ENCODE measurements around the gene CRACR2B. TPM values are rescaled to one million over a fixed set of nuclear protein-coding genes. Genes with fewer than 3 reads are reported as not detected.

The CRACR2B gene
- total RNA-seq, 1 donor: 0.72 TPM

DNA sequence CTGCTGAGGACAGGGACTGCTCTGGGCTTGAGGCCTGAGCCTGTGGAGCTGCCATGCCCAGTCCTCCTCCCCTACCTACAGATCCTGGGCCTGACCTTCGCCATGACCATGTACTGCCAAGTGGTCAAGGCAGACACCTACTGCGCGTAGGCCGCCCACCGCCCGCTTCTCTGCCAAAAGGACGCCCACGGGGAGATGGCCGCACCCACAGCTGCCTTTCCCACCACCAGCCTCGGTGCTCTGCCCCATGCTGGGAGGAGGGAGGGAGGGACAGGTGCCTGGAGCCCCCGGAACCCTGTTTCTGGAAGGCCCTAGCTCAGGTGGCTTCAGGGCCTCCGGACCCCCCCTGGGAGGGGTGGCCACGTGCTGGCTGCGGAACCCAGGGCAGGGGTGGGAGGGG, 38.8 kb downstream of the CRACR2B start:
- Histone ChIP-seq H3K4me2 (ENCODE audit: insufficient read depth, low read length) (no peak overlapping the region), H3K27me3 (ENCODE audit: insufficient read depth, low read length) (no peaks in the 10 kb centered on the region), H3K4me1 (ENCODE audit: insufficient read depth, low read length) (no peaks in the 10 kb centered on the region), H3K27ac (ENCODE audit: low read depth, low read length) (no peak overlapping the region), H3K79me2 (ENCODE audit: insufficient read depth, low read length) (peaks cover 11% of the 10 kb centered on the region), H2AFZ (ENCODE audit: low read length) (no peak overlapping the region), H3K36me3 (ENCODE audit: insufficient read depth, low read length) (peaks cover 15% of the 10 kb centered on the region), H3K9me3 (ENCODE audit: low read depth, low read length) (no peaks in the 10 kb centered on the region), H4K20me1 (ENCODE audit: insufficient read depth, low read length) (peaks cover 31% of the 10 kb centered on the region), H3K4me3 (ENCODE audit: insufficient read depth, low read length) (no peak overlapping the region)
- TF ChIP-seq, protein P1, sequence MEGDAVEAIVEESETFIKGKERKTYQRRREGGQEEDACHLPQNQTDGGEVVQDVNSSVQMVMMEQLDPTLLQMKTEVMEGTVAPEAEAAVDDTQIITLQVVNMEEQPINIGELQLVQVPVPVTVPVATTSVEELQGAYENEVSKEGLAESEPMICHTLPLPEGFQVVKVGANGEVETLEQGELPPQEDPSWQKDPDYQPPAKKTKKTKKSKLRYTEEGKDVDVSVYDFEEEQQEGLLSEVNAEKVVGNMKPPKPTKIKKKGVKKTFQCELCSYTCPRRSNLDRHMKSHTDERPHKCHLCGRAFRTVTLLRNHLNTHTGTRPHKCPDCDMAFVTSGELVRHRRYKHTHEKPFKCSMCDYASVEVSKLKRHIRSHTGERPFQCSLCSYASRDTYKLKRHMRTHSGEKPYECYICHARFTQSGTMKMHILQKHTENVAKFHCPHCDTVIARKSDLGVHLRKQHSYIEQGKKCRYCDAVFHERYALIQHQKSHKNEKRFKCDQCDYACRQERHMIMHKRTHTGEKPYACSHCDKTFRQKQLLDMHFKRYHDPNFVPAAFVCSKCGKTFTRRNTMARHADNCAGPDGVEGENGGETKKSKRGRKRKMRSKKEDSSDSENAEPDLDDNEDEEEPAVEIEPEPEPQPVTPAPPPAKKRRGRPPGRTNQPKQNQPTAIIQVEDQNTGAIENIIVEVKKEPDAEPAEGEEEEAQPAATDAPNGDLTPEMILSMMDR (IDR thresholded peaks at IDR 0.05; ENCODE audit: extremely low read depth, low read depth, low read length): no peak
- no peak for DNase-seq (ENCODE audit: insufficient read length, low spot score, missing footprints)

DNA sequence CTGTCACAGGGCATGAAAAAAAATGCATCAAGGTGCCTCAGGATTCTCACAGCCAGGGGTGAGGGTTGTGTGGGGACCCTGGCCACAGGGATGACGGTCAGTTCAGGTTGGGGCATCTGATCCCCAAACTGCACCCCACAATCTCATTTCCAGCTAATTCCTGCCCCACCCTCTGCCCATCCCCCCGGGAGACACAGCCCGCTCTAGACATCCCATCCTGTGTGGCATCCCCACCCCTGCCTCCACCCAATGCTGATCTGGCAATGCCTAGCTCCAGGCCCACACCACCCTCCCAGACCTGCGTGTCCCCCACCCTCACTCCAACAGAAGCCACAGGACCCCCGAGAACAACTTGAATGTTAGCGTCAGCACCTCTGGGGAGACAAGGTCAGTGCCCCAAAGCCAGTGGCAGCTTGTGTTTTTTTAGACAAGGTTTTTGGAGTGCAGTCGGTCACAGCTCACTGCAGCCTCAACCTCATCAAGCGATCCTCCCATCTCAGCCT, 40.2 kb downstream of the CRACR2B start:
- TF ChIP-seq, protein P1 (IDR thresholded peaks at IDR 0.05; ENCODE audit: extremely low read depth, low read depth, low read length): no peak
- Histone ChIP-seq H3K9me3 (ENCODE audit: low read depth, low read length) (no peaks in the 10 kb centered on the region), H3K27ac (ENCODE audit: low read depth, low read length) (no peak overlapping the region), H3K79me2 (ENCODE audit: insufficient read depth, low read length) (no peaks in the 10 kb centered on the region), H2AFZ (ENCODE audit: low read length) (no peak overlapping the region), H3K36me3 (ENCODE audit: insufficient read depth, low read length) (peaks cover 15% of the 10 kb centered on the region), H3K27me3 (ENCODE audit: insufficient read depth, low read length) (no peaks in the 10 kb centered on the region), H3K4me3 (ENCODE audit: insufficient read depth, low read length) (no peak overlapping the region), H3K4me2 (ENCODE audit: insufficient read depth, low read length) (no peak overlapping the region), H4K20me1 (ENCODE audit: insufficient read depth, low read length) (peaks cover 26% of the 10 kb centered on the region), H3K4me1 (ENCODE audit: insufficient read depth, low read length) (peaks cover 2% of the 10 kb centered on the region)
- DNase-seq (ENCODE audit: insufficient read length, low spot score, missing footprints): no peak

DNA sequence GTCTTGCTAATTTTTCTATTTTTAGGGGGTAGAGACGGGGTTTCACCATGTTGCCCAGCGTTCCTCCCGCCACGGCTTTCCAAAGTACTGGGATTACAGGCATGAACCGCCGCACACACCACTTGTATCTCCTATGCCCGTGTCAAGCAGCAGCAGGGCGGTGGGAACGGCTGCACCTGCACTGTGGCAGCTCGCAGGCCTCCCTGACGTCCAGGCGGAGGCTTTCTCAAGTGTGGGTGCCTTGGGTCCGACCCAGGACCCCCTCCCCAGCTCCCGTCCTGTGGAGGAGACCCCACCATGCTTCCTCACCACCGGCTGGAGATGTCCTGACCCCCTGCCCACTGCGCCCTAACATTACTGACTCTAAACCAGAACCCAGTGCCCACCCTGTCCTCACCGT, 40.7 kb downstream of the CRACR2B start:
- Histone ChIP-seq H3K4me3 (ENCODE audit: insufficient read depth, low read length) (no peak overlapping the region), H4K20me1 (ENCODE audit: insufficient read depth, low read length) (peaks cover 26% of the 10 kb centered on the region), H3K36me3 (ENCODE audit: insufficient read depth, low read length) (peaks cover 15% of the 10 kb centered on the region), H3K79me2 (ENCODE audit: insufficient read depth, low read length) (no peaks in the 10 kb centered on the region), H3K4me2 (ENCODE audit: insufficient read depth, low read length) (no peak overlapping the region), H3K27me3 (ENCODE audit: insufficient read depth, low read length) (no peaks in the 10 kb centered on the region), H3K4me1 (ENCODE audit: insufficient read depth, low read length) (peaks cover 2% of the 10 kb centered on the region), H2AFZ (ENCODE audit: low read length) (no peak overlapping the region), H3K9me3 (ENCODE audit: low read depth, low read length) (no peaks in the 10 kb centered on the region), H3K27ac (ENCODE audit: low read depth, low read length) (no peak overlapping the region)
- TF ChIP-seq, protein P1 (IDR thresholded peaks at IDR 0.05; ENCODE audit: extremely low read depth, low read depth, low read length): no peak
- DNase-seq (ENCODE audit: insufficient read length, low spot score, missing footprints): no peak

DNA sequence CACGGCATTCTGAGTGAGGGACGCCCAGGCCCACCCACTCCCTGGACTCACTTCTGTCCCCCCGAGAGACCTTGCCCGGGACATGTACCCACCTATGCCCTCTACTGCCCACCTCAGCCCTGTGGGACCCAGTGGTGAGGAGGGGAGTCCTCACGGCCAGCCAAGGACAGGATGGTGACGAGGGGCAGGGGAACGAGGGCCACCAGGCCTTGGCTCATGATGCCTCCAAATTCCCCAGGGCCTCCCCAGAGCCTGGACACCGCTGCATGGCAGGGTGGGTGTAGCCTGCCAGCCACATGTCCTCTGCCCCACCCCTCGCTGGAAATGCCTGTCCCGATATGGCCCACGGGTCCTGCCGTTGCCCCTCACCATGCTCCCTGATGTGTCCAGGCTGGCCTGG, 41.1 kb downstream of the CRACR2B start:
- no peaks in the 10 kb centered on the region for H3K9me3 ChIP-seq (ENCODE audit: low read depth, low read length)
- H3K4me2 ChIP-seq (ENCODE audit: insufficient read depth, low read length): no peak overlapping the region
- no peak for DNase-seq (ENCODE audit: insufficient read length, low spot score, missing footprints)
- no peak overlapping the region for H3K27ac ChIP-seq (ENCODE audit: low read depth, low read length)
- no peaks in the 10 kb centered on the region for H3K79me2 ChIP-seq (ENCODE audit: insufficient read depth, low read length)
- H3K27me3 ChIP-seq (ENCODE audit: insufficient read depth, low read length): no peaks in the 10 kb centered on the region
- no peak overlapping the region for H3K4me3 ChIP-seq (ENCODE audit: insufficient read depth, low read length)
- H3K4me1 ChIP-seq (ENCODE audit: insufficient read depth, low read length): peaks cover 2% of the 10 kb centered on the region
- peaks cover 26% of the 10 kb centered on the region for H4K20me1 ChIP-seq (ENCODE audit: insufficient read depth, low read length)
- TF ChIP-seq, protein P1 (IDR thresholded peaks at IDR 0.05; ENCODE audit: extremely low read depth, low read depth, low read length): no peak
- H3K36me3 ChIP-seq (ENCODE audit: insufficient read depth, low read length): peaks cover 15% of the 10 kb centered on the region
- no peak overlapping the region for H2AFZ ChIP-seq (ENCODE audit: low read length)
